ENCODE results near the gene EXOC2. TPM values are rescaled to one million over a fixed set of nuclear protein-coding genes. Genes with fewer than 3 reads are reported as not detected.
"Not testable (repeated sequence)": the region's sequence is repeated elsewhere in the genome, so short reads cannot be mapped to it uniquely, and the experiment has no call there.

Gene EXOC2
- total RNA-seq, 3 donors from 2014 or later: 19.7 to 37.3 (median 26.5) TPM

- no peaks in the 10 kb centered on the region for H3K36me3 ChIP-seq
- no peak overlapping the region for H3K4me3 ChIP-seq
- no peaks in the 10 kb centered on the region for H3K27me3 ChIP-seq
- DNase-seq (ENCODE audit: low spot score in 2 of 2): no peak
- intact Hi-C loops (cut with DNase I; ENCODE audit: low total_unique reads): no loop called here
- H3K9me3 ChIP-seq: no peaks in the 10 kb centered on the region
- H3K4me1 ChIP-seq: no peaks in the 10 kb centered on the region
- TF ChIP-seq POLR2A (IDR thresholded peaks at IDR 0.05): no peak
- TF ChIP-seq POLR2AphosphoS5 (IDR thresholded peaks at IDR 0.05): no peak
- TF ChIP-seq CTCF (IDR thresholded peaks at IDR 0.05): no peak
- no peak overlapping the region for H3K27ac ChIP-seq
These were observed 8.3 kb upstream of the EXOC2 start for GRCh38 chr6:701215-701614.

- intact Hi-C loops (cut with DNase I; ENCODE audit: low total_unique reads): no loop called here
- no peak overlapping the region for H3K4me3 ChIP-seq
- no peak overlapping the region for H3K27ac ChIP-seq
- no peak for TF ChIP-seq POLR2A (IDR thresholded peaks at IDR 0.05)
- TF ChIP-seq CTCF (IDR thresholded peaks at IDR 0.05): no peak
- no peak for TF ChIP-seq POLR2AphosphoS5 (IDR thresholded peaks at IDR 0.05)
- no peaks in the 10 kb centered on the region for H3K9me3 ChIP-seq
- H3K36me3 ChIP-seq: no peaks in the 10 kb centered on the region
- H3K27me3 ChIP-seq: no peaks in the 10 kb centered on the region
- H3K4me1 ChIP-seq: no peaks in the 10 kb centered on the region
- no peak for DNase-seq (ENCODE audit: low spot score in 2 of 2)
These were observed 7.6 kb upstream of the EXOC2 start for GRCh38 chr6:700490-700889.

DNA sequence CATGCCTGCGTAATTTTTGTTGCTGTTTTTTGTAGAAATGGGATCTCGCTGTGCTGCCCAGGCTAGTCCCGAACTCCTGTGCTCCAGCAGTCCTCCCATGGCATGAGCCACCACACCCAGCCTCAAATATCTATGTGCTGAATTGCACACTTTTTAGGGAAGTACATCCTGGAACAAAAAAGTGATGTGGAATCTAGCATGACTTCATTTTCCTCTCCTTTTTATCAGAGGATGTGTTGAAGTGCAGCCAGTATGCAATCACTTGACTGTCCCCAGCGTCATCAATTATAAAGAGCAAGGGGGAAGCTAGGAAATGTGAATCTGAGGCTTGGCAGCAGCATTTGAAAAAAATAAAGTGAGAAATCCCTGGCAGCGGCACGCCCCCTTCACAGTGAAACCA is 6.4 kb upstream of the EXOC2 start:
- no peaks in the 10 kb centered on the region for H3K36me3 ChIP-seq
- H3K4me3 ChIP-seq: no peak overlapping the region
- TF ChIP-seq POLR2AphosphoS5 (IDR thresholded peaks at IDR 0.05) (no peak), POLR2A (IDR thresholded peaks at IDR 0.05) (no peak), CTCF (IDR thresholded peaks at IDR 0.05) (no peak)
- DNase-seq (ENCODE audit: low spot score in 2 of 2): no peak
- H3K9me3 ChIP-seq: no peaks in the 10 kb centered on the region
- H3K27me3 ChIP-seq: no peaks in the 10 kb centered on the region
- no peak overlapping the region for H3K27ac ChIP-seq
- intact Hi-C loops (cut with DNase I; ENCODE audit: low total_unique reads): no loop called here
- H3K4me1 ChIP-seq: no peaks in the 10 kb centered on the region

DNA sequence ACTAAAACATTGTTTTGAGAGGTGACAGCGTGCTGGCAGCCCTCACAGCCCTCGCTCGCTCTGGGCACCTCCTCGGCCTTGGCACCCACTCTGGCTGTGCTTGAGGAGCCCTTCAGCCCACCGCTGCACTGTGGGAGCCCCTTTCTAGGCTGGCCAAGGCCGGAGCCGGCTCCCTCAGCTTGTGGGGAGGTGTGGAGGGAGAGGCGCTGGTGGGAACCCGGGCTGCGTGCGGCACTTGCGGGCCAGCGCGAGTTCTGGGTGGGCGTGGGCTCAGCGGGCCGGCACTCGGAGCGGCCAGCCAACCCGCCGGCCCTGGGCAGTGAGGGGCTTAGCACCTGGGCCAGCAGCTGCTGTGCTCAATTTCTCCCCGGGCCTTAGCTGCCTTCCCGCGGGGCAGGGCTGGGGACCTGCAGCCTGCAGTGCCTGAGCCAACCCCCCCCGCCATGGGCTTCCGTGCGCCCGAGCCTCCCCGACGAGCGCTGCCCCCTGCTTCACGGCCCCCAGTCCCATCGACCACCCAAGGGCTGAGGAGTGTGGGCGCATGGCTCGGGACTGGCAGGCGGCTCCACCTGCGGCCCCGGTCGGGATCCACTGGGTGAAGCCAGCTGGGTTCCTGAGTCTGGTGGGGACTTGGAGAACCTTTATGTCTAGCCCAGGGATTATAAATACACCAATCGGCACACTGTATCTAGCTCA is 1.6 kb upstream of the EXOC2 start:
- not testable (repeated sequence) for H3K4me3 ChIP-seq

GRCh38 chr6:693723-694009 is 727 bp upstream of the EXOC2 start:
- Histone ChIP-seq H3K9me3 (no peaks in the 10 kb centered on the region), H3K36me3 (no peaks in the 10 kb centered on the region), H3K4me1 (peaks cover 0 to 2% of the 10 kb centered on the region in 2 donors), H3K4me3 (peak overlapping the region in 2 of 3 donors; percentile 88 to 99), H3K27me3 (no peaks in the 10 kb centered on the region), H3K27ac (no peak overlapping the region)
- TF ChIP-seq POLR2A (IDR thresholded peaks at IDR 0.05): no peak
- no peak for TF ChIP-seq CTCF (IDR thresholded peaks at IDR 0.05)
- no peak for TF ChIP-seq POLR2AphosphoS5 (IDR thresholded peaks at IDR 0.05)
- intact Hi-C loops (cut with DNase I; ENCODE audit: low total_unique reads): no loop called here
- no peak for DNase-seq (ENCODE audit: low spot score in 2 of 2)

More for the DNA sequence above, 1.6 kb upstream of the EXOC2 start:
- DNase-seq (ENCODE audit: low spot score in 2 of 2); H3K4me1 ChIP-seq; H3K36me3 ChIP-seq; H3K9me3 ChIP-seq; intact Hi-C loops (cut with DNase I; ENCODE audit: low total_unique reads); H3K27ac ChIP-seq; H3K27me3 ChIP-seq: not testable (repeated sequence)

Data from breast epithelium (tissue), 4 donors.